Neural cell (in vitro differentiated cells): Measurements from ENCODE around the gene NME7. TPM values are rescaled to one million over a fixed set of nuclear protein-coding genes. Genes with fewer than 3 reads are reported as not detected.

Experiments used
- H2AFZ ChIP-seq: fragments of 200-600, 300-800 bp; sonication (generic), shearing (Covaris generic); 2 replicates; pipeline ENCODE4 v1.6.0; 2014; ENCODE audit warnings: low read depth, mild to moderate bottlenecking, antibody characterized with exemption, low read length, moderate library complexity
- H3F3A ChIP-seq: fragments of 200-600 bp; shearing (Covaris generic); 2 replicates; pipeline ENCODE4 v1.6.1; 2016; ENCODE audit warnings: mild to moderate bottlenecking, moderate library complexity, mixed read lengths, antibody characterized with exemption, low read length; ENCODE audit not compliant: insufficient read depth, poor library complexity, severe bottlenecking
- H3K27ac ChIP-seq: fragments of 200-600, 300-800 bp; sonication (generic), shearing (Covaris generic); 2 replicates; pipeline ENCODE4 v1.5.1; 2014; ENCODE audit warnings: mild to moderate bottlenecking, low read length, moderate library complexity
- H3K27me3 ChIP-seq: fragments of 300-800, 200-600 bp; sonication (generic), shearing (Covaris generic); 2 replicates; pipeline ENCODE4 v1.6.0; 2014; ENCODE audit warnings: mild to moderate bottlenecking, low read depth, low read length, moderate library complexity; ENCODE audit not compliant: insufficient read depth
- H3K36me3 ChIP-seq: fragments of 300-800, 200-600 bp; sonication (generic), shearing (Covaris generic); 2 replicates; pipeline ENCODE4 v1.5.1; 2014; ENCODE audit warnings: mild to moderate bottlenecking, antibody characterized with exemption, low read length, moderate library complexity; ENCODE audit not compliant: insufficient read depth
- H3K4me2 ChIP-seq: fragments of 300-800, 200-600 bp; sonication (generic), shearing (Covaris generic); 2 replicates; pipeline ENCODE4 v1.6.0; 2014; ENCODE audit warnings: mild to moderate bottlenecking, low read length
- H3K4me3 ChIP-seq: fragments of 300-800, 200-600 bp; sonication (generic), shearing (Covaris generic); 2 replicates; pipeline ENCODE4 v1.5.1; 2014; ENCODE audit warnings: mild to moderate bottlenecking, low read length, moderate library complexity
- H3K79me2 ChIP-seq: fragments of 200-600 bp; shearing (Covaris generic); replicated peaks from 2 replicates; pipeline ENCODE4 v1.6.0; 2014; ENCODE audit warnings: mild to moderate bottlenecking, low read length, moderate library complexity; ENCODE audit not compliant: insufficient read depth
- H3K9ac ChIP-seq: fragments of 300-800, 200-600 bp; sonication (generic), shearing (Covaris generic); 2 replicates; pipeline ENCODE4 v1.6.1; 2016; ENCODE audit warnings: mild to moderate bottlenecking, low read length, mixed read lengths
- H3K9me2 ChIP-seq: fragments of 200-600 bp; shearing (Covaris generic); 2 replicates; pipeline ENCODE4 v1.6.1; 2016; ENCODE audit warnings: mild to moderate bottlenecking, low read length, mixed read lengths; ENCODE audit not compliant: insufficient read depth
- H3K9me3 ChIP-seq: fragments of 200-600, 300-800 bp; sonication (generic), shearing (Covaris generic); 2 replicates; pipeline ENCODE4 v1.6.1; 2016; ENCODE audit warnings: mild to moderate bottlenecking, mixed run types, low read length, moderate library complexity, mixed read lengths
- H4K20me1 ChIP-seq: fragments of 200-600 bp; shearing (Covaris generic); 2 replicates; pipeline ENCODE4 v1.6.1; 2016; ENCODE audit warnings: mild to moderate bottlenecking, mixed run types; ENCODE audit not compliant: insufficient read depth
- CTCF ChIP-seq: fragments of 450-650 bp; IDR thresholded peaks from 2 replicates; pipeline ENCODE4 v1.5.1; 2014; ENCODE audit warnings: antibody characterized with exemption, mild to moderate bottlenecking, moderate library complexity; ENCODE audit not compliant: poor library complexity, severe bottlenecking
- EP300 ChIP-seq: fragments of 450-650 bp; conservative IDR thresholded peaks from 2 replicates; pipeline ENCODE4 v1.6.1; 2014; ENCODE audit warnings: antibody characterized with exemption, mild to moderate bottlenecking, moderate library complexity; ENCODE audit not compliant: poor library complexity, severe bottlenecking
- EZH2 ChIP-seq: fragments of 200-600, 300-800 bp; shearing (Covaris generic), sonication (generic); IDR thresholded peaks from 2 replicates; pipeline ENCODE4 v1.6.1; 2014; ENCODE audit warnings: antibody characterized with exemption, low read length, borderline replicate concordance, mild to moderate bottlenecking; ENCODE audit not compliant: insufficient read depth, poor library complexity, severe bottlenecking
- MXI1 ChIP-seq: fragments of 450-650 bp; conservative IDR thresholded peaks from 2 replicates; pipeline ENCODE4 v1.6.1; 2014; ENCODE audit warnings: antibody characterized with exemption, mild to moderate bottlenecking; ENCODE audit not compliant: poor library complexity, severe bottlenecking
- POLR2AphosphoS5 ChIP-seq: IDR thresholded peaks from 2 replicates; pipeline ENCODE4 v1.6.1; 2012
- RAD21 ChIP-seq: fragments of 450-650 bp; conservative IDR thresholded peaks from 2 replicates; pipeline ENCODE4 v1.6.1; 2014; ENCODE audit warnings: antibody characterized with exemption, mild to moderate bottlenecking, moderate library complexity
- REST ChIP-seq: IDR thresholded peaks from 2 replicates; pipeline ENCODE4 v1.6.1; 2012; ENCODE audit warnings: borderline replicate concordance
- SMC3 ChIP-seq: fragments of 450-650 bp; conservative IDR thresholded peaks from 2 replicates; pipeline ENCODE4 v1.6.1; 2014; ENCODE audit warnings: antibody characterized with exemption, mild to moderate bottlenecking, moderate library complexity; ENCODE audit not compliant: poor library complexity
- TAF1 ChIP-seq: IDR thresholded peaks from 2 replicates; pipeline ENCODE4 v1.6.1; 2012; ENCODE audit warnings: low read depth
- polyA plus RNA-seq: library from polyadenylated mRNA; depleted of rRNA; stranded (reverse); fragments of >200 nt; gene quantifications from 2 replicates; pipeline ENCODE4 v1.2.3, GENCODE V29; 2014

NME7 gene
- polyA plus RNA-seq, 1 donor from 2014 or later: 42.4 TPM

GRCh38 chr1:169121146-169121923, 246.3 kb downstream of the NME7 start:
- H3K27ac ChIP-seq: no peak overlapping the region
- H3K27me3 ChIP-seq: no peaks in the 10 kb centered on the region
- no peaks in the 10 kb centered on the region for H3K9me2 ChIP-seq
- peaks cover 5% of the 10 kb centered on the region for H3K79me2 ChIP-seq
- peaks cover 11% of the 10 kb centered on the region for H3K36me3 ChIP-seq
- no peak overlapping the region for H3K4me2 ChIP-seq
- no peaks in the 10 kb centered on the region for H3F3A ChIP-seq
- H3K9ac ChIP-seq: no peak overlapping the region
- H3K9me3 ChIP-seq: no peaks in the 10 kb centered on the region
- H2AFZ ChIP-seq: no peak overlapping the region
- H4K20me1 ChIP-seq: no peaks in the 10 kb centered on the region
- TF ChIP-seq MXI1: no peak
- TF ChIP-seq TAF1: no peak
- TF ChIP-seq CTCF: no peak
- TF ChIP-seq SMC3: no peak
- no peak for TF ChIP-seq POLR2AphosphoS5
- no peak for TF ChIP-seq EZH2
- no peak for TF ChIP-seq EP300
- TF ChIP-seq REST: no peak
- no peak for TF ChIP-seq RAD21
- H3K4me3 ChIP-seq: no peak overlapping the region

GRCh38 chr1:169120066-169120465, 247.5 kb downstream of the NME7 start:
- peaks cover 16% of the 10 kb centered on the region for H3K36me3 ChIP-seq
- no peak overlapping the region for H3K4me2 ChIP-seq
- H3K79me2 ChIP-seq: peaks cover 5% of the 10 kb centered on the region
- H3K27ac ChIP-seq: no peak overlapping the region
- TF ChIP-seq EZH2 (no peak), REST (no peak), EP300 (no peak), CTCF (no peak), MXI1 (no peak), SMC3 (no peak), TAF1 (no peak), POLR2AphosphoS5 (no peak), RAD21 (no peak)
- H4K20me1 ChIP-seq: no peaks in the 10 kb centered on the region
- no peak overlapping the region for H2AFZ ChIP-seq
- H3K4me3 ChIP-seq: no peak overlapping the region
- H3F3A ChIP-seq: no peaks in the 10 kb centered on the region
- no peak overlapping the region for H3K9ac ChIP-seq
- H3K27me3 ChIP-seq: no peaks in the 10 kb centered on the region
- no peaks in the 10 kb centered on the region for H3K9me2 ChIP-seq
- H3K9me3 ChIP-seq: no peaks in the 10 kb centered on the region
